SIG-M5 (cell line): ENCODE measurements around the gene NT5M.
"Not testable (repeated sequence)": the region's sequence is repeated elsewhere in the genome, so short reads cannot be mapped to it uniquely, and the experiment has no call there.

Source experiments
- DNase-seq: peaks from one replicate; lab custom pipeline; 2025; lab: John Stamatoyannopoulos, UW

NT5M gene

DNA sequence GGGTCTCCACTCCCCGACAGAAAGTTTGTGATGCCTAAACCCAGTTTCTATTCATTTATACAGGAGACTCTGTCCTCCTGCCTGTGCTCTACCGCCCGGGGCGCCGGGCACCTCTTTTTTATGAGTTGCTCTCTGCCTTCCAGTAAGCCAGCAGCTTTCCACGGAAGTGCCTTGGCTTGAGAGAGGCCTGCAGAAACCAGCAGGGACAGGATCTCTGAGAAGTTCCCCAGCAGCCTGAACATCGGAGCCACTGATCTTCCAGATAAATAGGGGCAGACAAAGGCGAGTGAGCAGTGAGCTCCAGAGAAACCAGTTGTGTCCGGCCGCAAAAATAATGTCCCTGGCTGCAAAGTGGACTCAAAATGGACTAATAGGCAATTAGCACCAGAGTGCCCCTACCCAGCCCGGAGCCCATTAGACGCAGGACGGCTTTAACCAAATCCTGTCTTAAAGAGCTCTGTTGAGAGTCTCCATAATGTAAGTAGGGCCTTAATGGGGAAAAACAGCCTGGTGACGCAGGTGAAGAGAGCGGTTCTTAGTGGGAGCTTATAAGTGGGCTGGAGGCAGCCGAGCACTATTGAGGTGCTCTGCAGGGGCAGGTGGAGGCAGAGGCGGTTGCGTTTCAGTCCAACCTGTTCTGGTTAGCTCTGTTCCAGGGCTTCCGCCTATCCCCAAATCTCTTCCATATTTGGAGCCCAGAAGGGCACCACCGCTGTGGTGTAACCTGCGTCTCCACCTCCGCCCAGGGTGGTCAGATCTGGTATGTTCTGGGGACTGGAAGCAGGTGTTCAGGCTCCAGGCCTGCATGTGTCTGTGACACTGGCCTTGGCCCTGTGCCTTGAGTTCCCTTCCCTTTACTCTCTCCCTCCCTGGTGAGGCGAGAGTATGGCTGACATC lies 74.1 kb downstream of the NT5M start:
- no peak for DNase-seq

DNA sequence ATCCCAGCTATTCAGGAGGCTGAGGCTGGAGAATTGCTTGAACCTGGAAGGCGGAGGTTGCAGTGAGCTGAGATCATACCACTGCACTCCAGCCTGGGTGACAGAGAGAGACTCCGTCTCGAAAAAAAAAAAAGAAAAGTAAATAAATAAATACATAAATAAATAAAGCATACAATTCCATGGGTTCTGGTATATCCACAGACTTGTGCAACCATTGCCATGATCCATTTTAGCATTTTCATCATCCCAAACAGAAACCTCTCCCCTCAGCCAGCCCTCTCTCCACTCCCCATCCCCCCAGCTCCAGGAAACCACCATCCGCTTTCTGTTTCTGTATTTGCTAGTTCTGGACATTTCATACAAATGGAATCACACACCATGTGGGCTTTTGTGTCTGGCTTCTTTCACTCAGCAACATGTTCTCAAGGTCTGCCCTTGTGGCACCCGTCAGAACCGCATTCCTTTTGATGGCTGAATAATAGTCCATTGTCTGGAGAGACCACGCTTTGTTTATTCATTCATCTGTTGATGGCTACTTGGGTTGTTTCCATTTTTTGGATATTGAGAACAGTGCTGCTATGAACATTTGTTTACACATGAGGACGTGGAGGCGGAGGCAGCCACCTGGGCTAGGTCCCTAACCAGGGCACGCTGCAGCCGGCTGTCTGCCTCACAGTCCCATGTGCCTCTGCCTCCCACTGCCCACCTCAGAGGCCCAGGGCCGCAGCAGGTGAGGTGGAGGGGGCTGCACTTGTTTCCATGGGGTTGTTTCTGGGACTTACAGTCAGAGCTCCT lies 76.2 kb downstream of the NT5M start:
- DNase-seq: no peak

DNA sequence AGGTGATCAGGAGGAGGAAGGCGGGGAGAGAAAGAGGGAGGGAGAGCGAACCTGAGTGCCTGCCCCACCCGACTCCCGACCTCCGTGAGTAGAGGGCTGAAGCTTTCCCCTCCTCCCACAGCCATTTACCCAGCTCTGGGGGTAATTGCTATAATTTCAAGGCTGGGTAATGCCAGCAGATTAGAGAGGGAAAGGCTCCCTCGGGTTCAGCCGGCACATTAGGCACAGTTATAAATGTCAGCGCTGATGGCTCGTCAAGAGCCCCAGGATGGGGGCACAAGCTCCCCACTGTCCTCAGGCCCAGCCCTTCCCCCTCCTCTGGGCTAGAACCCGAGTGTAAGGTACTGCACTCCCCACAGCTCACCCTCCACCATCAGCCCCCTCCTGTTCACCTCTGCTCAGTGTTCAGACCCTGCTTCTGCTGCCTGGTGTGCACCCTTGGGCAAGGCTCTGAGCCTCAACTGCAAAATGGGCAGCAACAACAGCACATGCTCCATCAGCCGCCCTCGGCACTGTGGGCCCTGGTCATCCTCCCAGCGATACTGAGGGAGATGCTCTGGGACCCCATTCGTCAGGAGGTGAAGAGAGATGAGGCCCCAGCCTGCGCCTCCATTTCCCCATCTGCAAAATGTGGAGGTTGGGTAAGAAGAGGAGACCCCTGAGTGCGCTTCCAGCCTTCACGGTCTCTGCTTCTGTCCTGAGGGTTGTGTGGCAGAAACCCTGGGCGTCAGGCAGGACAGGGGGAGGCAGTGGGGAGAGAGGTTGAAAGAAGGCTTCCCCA lies 77.2 kb downstream of the NT5M start:
- DNase-seq: no peak

DNA sequence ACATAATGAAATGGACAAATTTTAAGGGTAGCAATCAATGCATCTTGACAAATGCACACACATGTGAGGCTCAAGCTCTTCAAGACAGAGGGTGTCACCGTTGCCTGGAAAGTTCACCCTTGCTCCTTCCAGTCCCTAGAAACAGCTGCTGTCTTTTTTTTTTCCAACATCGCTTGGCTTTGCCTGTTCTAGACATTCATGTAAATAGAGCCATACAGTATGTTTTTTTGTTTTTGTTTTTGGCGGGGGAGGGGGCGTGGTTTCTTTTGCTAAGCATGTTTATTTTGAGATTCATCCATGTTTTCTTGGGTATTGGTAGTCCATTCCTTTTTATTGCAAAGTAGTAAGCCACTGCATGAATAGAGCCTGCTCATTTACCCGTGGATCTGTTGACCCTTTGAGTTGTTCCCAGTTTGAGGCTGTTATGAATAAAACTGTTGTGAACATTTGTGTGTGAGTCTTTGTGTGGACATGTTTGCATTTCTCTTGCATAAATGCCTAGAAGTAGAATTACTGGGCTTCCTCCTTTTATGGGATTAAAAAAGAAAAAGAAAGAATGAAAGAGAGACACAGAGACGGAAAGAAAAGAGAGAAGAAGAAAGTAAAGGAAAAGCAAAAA lies 78.4 kb downstream of the NT5M start:
- no peak for DNase-seq

DNA sequence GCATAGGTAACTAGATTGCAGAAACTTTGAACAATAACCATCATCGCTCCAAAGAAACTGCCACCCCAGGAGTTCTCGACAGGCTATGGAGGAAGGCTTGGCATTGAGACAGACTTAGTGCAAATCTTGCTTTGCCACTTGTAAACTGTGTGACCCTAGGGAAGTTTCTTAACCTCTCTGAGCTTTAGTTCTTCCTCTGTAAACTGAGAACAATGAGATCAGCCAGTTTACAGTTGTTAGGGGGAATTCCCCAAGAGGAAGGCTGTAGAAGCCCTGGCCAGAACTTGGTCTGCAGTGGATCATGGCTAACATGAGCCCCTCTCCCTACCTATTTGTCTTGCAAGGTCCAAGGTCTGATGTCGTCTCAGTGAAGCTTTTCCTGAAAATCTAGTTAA lies 78.9 kb downstream of the NT5M start:
- no peak for DNase-seq

DNA sequence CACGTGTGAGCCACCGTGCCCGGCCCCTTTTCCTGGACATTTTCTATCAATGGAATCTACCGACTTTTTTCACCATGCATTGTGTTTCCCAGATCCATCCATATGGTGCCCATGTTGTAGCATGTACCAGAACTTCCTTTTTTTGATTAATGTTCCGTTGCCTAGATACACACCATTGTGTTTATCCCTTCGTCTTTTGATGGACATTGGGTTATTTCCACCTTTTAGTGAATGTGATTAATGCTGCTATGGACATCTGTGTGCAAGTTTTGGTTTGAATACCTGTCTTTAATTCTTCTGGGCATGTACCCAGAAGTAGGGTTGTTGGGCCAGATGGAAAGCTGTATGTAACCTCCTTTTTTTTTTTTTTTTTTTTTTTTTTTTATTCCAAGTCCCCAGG lies 79.8 kb downstream of the NT5M start:
- no peak for DNase-seq

DNA sequence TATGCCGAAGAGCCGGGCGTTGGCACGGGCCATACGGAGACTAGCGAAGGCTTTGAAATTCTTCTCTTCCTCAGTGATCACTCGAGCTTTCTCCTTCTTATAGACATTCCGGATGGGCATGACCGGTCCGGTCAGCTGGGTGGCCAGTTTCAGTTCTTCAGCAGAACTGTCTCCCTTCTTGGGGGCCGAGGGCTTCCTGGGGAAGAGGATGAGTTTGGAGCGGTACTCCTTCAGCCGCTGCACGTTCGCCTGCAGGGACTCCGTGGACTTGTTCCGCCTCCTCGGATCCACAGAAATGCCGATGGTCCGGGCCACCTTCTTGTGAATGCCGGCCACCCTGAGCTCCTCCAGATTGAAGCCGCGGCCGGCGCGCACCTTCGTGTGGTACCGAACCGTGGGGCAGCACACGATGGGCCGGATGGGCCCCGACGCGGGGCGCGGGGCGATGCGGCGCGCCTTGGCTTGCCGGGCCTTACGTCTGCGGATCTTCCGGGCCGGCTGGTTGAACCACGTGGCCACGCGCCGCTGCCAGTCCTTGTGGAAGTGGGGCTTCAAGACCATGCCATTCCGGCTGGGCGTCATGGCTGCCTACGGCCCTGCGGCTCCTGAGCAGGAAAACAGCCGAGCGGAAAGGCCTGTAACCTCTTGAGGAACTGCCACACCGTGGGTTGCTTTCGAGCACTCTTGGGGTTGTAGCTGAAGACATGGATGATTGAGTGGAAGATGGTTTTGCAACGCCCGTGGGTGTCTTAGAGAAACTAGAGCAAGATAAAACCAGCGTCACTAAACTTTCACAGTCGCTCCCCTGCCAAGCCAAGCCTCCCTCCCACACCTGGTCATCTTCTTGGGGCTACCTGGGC lies 80.5 kb downstream of the NT5M start:
- DNase-seq: not testable (repeated sequence)

DNA sequence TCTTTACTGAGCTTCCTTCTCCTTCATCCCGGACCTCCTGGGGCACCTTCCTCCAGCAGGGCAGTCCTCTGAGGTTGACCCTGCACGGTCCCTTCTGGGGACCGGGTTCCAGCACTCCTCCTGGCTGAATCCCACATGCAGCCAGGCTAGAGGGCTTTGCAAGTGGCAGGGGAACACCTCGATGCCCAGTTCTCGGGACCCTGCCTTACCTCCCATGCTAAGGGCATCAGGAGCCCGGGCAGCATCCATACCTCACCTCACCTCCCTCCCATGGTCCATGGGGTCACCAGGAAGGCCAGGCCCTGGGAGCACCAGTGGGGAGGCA lies 81.1 kb downstream of the NT5M start:
- no peak for DNase-seq

DNA sequence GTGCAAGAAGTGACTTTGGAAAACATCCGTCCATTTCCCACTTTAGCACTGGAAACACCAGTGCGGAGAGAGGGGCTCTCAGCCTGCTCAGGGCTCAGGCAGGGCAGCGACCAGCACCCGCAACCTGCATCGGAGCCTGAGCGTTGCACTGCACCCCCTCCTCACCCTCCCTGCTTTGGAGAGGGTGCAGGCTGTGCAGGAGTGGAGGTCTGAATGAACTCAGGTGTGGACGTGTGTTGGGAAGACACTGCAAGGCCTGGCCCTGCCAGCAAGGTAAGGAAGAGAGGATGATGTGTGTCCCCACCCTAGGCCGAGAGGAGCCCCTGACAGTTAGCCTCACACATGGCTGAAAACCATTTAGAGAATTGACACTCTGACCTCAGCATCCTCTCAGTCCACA lies 81.8 kb downstream of the NT5M start:
- DNase-seq: no peak

DNA sequence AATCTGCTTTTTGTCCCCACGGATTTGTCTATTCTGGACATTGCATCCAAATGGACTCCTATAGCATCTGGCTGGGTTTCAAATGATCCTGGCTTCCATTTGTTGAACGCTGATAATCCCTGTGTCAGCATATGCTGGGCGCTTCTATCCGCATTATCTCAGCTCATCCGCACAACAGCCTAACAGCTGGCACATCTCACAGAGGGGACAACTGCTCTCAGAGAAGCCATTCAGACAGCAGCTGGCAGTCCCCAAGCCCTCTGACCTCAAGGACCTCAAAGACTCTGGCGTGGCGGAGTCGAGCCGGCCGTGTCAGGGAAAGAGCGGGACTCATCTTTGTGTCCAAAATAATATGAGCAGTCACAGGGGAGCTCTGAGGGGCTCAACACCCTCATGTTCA lies 82.3 kb downstream of the NT5M start:
- no peak for DNase-seq

DNA sequence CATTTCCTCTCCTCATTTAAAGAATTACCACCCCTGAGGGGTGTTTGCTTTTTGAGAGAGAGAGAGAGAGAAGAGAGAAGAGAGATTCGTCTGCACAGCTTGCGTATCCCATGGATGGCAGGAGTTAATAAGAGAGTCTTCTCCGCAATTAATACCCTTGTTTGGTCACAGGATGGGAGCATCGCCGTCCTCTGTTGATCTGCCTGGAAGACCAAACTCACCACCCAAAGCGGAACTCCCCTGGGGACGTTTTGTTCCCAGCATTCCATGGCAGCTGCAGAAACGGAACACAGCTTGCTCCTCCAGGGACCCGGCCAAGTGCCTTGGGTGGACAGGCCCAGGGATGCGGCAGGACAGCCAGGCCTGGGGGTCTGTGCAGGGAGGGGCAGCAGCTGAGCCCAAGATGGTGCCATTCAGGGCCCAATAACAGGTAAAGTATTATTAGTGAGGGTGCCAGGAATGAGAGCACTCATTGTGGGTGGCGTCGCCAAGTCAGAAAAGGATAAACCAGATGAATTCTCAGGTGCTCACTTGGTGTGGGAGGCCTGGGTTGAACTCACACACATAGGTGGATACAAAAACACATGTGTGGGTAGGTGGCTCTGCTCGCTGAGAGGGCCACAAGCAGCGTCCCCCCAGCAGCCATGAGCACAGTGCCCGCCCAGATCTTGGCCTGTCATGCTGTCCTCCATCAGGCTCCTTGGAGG lies 83.1 kb downstream of the NT5M start:
- DNase-seq: no peak

DNA sequence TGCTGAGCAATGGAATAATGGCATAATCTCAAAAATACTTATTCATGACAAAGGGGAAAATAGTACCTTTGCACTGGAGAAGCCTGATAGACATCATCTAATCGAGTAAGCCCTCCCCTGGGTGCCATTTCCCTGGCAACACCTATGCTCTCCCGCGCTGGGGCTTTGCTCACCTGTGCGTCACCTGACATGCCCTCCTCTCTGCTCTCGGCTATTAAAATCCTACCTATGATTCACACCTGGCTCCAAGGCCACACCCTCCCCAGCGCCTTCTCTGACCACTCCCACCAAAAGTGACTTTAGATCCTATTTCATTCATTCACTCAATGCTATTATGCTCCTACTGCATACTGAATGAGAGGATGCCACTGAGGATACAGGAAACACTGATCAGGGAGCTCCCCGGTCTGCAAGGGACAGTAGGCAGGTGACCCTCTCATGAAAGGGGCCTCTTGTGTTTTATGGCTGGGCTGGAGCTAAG lies 83.9 kb downstream of the NT5M start:
- DNase-seq: no peak

DNA sequence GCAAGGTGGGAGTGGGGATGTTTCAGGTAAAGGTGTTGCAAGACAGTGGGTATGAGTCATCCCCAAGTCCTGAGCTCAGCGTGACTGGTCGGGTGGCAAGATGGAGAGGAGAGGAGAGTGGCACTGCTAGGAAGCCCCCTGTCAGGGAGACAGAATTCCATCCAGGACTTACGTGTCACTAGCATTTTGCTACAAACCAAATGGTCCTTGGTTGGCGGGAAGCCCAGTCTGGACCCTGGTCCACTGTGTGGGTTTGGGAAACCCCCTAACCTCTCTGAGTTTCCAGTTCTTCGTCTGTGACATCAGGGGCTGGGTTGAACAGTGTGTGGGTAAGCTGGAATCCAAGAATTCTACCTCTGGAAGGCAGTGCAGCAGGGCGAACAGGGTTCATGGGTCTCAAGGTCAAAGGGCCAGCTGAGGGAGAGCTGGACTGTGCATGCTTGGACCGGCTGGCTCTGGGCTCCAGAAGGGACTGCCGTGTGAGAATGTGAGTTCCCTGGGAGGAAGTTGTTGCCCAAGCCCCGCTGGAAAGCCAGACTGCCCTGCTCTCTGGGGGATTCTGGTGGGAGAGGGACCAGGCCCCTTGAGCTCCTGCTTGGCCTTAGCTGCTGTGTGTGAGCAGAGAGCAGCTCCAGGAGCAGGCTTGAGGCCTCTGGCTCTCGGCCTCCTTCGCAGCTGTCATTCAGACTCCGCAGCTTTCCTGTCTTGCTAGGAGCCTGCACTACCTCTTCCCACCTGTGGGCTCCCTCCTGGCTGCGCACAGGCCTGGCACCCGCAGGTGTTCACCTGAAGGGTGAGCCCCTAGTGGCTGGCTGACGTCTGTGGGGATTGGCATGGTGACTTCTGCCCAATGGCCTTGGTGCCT lies 84.6 kb downstream of the NT5M start:
- no peak for DNase-seq

DNA sequence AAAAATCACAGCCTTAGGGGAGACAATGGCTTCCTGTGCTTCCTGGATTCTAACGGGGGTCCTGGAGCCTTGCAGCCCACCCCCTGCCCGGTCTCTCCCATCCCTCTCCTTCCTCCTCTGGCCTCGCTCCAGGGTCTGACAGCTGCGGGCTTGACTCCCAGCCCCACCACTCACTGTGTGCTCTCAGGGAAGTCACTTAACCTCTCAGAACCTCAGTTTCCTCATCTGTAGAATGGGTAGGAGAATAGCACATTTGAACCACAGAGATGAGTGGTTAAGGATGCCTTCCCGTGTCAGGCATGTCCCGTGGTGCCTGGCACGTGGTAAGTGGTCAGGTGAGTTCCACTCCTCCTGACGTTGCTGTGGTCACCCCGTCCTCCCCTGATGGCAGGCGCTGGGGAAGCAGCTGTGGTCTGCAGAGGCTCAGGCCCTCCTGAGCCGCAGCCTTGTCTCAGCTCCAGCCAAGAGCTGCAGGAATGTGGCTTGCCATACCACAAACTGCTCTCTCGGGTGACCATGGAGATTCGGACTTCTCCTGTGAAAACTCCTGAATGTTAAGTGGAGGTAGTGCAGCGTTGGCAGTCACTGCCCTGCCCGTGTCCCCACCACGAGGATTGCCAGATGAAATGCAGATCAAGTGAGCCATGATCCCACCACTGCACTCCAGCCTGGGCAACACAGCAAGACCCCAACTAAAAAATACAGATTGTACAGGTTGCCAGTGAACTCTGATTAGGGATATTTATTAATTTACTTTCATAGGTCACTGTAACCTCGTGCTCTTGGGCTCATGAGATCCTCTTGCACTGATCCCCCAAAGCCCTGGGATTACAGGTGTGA lies 85.7 kb downstream of the NT5M start:
- no peak for DNase-seq

DNA sequence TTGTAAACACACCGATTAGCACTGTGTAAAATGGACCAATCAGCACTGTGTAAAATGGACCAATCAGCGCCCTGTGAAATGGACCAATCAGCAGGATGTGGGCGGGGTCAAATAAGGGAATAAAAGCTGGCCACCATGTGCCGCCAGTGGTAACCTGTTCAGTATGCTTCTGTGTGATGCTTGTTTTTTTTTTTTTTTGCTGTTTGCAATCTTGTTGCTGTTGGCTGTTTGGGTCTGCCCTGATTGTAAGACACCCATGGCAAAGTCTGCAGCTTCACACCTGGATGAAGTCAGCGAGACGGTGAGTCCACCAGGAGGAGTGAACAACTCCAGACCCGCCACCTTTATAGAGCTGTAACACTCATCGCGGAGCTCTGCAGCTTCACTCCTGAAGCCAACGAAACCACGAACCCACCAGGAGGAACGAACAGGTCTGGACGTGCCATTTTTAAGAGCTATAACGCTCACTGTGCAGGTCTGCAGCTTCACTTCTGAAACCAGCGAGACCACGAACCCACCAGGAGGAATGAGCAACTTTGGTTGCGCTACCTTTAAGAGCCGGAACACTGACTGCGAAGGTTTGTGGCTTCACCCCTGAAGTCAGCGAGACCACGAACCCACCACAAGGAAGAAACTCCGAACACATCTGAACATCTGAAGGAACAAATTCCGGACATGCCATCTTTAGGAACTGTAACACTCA lies 88.6 kb downstream of the NT5M start:
- no peak for DNase-seq

DNA sequence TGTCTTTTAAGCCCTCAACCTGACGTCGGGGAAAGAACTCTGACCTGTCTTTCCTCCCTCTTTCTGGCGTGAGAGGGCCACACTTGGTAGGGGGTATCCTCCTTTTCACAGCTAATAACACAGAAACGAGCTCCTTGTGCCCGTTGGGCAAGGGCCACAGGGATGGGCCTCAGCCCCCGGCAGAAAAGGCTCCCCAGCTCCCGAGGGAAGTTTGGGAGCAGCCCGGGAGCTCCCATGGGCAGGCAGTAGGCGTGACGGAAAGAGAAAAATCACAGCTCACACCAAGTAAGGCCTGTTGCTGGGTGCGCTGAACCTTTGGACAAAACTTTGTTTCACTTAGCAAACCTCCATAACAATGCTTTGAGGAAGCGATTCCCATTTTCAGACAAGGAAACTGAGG lies 90.8 kb downstream of the NT5M start:
- DNase-seq: no peak

DNA sequence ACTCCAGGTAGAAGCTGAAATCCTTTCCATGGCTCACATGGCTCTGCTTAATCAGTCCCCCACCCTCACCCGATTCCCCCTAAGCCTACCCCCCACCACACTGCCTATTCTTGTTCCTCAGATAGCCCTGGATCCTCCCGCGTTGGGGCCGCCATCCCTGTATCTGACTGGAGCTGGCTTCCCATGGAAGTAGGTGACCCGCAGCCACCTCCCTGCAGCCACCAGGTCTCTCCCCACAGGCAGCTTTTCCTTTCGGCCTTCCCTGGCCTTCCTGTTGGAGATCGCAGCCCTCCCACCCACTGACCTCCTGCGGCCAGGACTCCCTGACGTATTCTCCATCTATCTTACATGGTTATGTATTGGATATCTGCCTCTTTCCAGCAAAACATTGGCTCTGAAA lies 91.3 kb downstream of the NT5M start:
- no peak for DNase-seq

DNA sequence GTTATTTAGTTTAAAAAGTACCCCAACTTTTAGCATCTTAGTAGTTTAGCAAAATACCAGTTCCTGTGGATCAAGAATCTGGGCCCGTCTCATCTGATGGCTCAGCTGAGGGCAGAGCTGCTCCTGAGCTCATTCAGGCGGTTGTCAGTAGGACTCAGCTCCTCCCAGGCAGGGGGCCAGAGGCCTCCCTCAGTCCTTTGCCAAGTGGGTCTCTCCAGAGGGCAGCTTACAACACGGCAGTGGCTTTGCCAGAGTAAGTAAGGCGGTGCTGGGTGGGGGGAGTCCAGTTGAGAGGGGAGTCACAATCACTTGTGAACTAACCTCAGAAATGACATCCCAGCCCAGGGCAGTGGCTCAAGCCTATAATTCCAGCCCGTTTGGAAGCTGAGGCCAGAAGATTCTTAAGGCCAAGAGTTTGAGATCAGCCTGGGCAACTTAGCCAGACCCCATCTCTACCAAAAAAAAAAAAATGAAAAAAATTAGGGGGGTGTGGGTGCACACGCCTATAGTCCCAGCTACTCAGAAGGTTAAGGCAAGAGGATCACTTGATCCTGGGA lies 92.2 kb downstream of the NT5M start:
- DNase-seq: no peak
